BLaER1 treated with 17β-estradiol and CSF1 and Interleukin-3, amounts not matched to agents 10 nM and 100 nM (cell line): Measurements from ENCODE around the gene LKAAEAR1.

ENCODE experiments used
- H3K27ac ChIP-seq, 11 experiments: shearing (Covaris generic); formaldehyde crosslinking; 2 replicates each; pipeline ENCODE4 v1.8.1; 2022
- H3K27me3 ChIP-seq, 11 experiments: shearing (Covaris generic); formaldehyde crosslinking; 2 replicates each; pipeline ENCODE4 v1.8.1; 2022
- H3K36me3 ChIP-seq, 11 experiments: shearing (Covaris generic); formaldehyde crosslinking; 2 replicates each; pipeline ENCODE4 v1.8.1; 2022
- H3K4me1 ChIP-seq, 10 experiments: shearing (Covaris generic); formaldehyde crosslinking; 2 replicates each; pipeline ENCODE4 v1.8.1; 2022
- H3K4me2 ChIP-seq, 11 experiments: shearing (Covaris generic); formaldehyde crosslinking; 2 replicates each; pipeline ENCODE4 v1.8.1; 2022
- H3K4me3 ChIP-seq, 10 experiments: shearing (Covaris generic); formaldehyde crosslinking; 2 replicates each; pipeline ENCODE4 v1.8.1; 2022
- H3K9ac ChIP-seq, 11 experiments: shearing (Covaris generic); formaldehyde crosslinking; 2 replicates each; pipeline ENCODE4 v1.8.1; 2022
- H3K9me3 ChIP-seq, 11 experiments: shearing (Covaris generic); formaldehyde crosslinking; replicated peaks in 1 of 11; 2 replicates each; pipeline ENCODE4 v1.8.1; 2022
- H4K20me1 ChIP-seq, 11 experiments: shearing (Covaris generic); formaldehyde crosslinking; 2 replicates each; pipeline ENCODE4 v1.8.1; 2022
- Cebpa-rat ChIP-seq, 11 experiments: shearing (Covaris generic); IDR thresholded peaks; 2 replicates each; pipeline ENCODE4 v1.8.1; 2022

Gene LKAAEAR1

DNA sequence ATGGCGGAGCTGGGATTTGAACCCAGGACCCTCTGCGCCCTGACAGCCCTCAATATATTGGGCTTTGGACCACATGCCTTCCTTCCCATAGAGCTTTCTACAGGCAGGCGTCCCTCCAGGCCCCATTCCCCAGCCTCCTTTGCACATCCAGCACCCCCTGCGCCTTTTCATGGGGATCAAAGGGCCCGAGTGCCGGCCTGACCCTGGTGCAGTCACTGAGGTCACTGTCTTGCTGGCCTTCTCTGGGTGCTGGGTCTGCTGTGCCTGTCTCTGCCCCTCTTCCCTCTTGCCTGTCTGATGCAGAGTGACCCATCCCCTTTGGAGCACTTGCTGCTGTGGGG lies 2.6 kb downstream of the LKAAEAR1 start:
- Histone ChIP-seq H3K27ac (peak overlapping the region in 1 of 11 experiments; percentile 33; a peak in 1 of 22 replicates), H3K4me1 (peaks cover 38 to 72% (median 61%) of the 10 kb centered on the region in 10 experiments), H3K9ac (peak overlapping the region in 6 of 11 experiments; percentile 2 to 56 (median 41); a peak in 8 of 22 replicates), H3K27me3 (peaks cover 26 to 39% (median 35%) of the 10 kb centered on the region in 11 experiments), H4K20me1 (peaks cover 11 to 43% (median 23%) of the 10 kb centered on the region in 11 experiments; a peak in 19 of 22 replicates), H3K36me3 (peaks cover 0 to 2% (median 0%) of the 10 kb centered on the region in 11 experiments; a peak in 4 of 22 replicates), H3K9me3 (peaks cover under 1 to 11% (median 8%) of the 10 kb centered on the region in 11 experiments), H3K4me2 (peak overlapping the region; percentile 91 to 100 (median 99)), H3K4me3 (peak overlapping the region in 3 of 10 experiments; percentile 23 to 86 (median 42); a peak in 1 of 20 replicates)
- no peak for TF ChIP-seq Cebpa-rat (IDR thresholded peaks at IDR 0.05)

DNA sequence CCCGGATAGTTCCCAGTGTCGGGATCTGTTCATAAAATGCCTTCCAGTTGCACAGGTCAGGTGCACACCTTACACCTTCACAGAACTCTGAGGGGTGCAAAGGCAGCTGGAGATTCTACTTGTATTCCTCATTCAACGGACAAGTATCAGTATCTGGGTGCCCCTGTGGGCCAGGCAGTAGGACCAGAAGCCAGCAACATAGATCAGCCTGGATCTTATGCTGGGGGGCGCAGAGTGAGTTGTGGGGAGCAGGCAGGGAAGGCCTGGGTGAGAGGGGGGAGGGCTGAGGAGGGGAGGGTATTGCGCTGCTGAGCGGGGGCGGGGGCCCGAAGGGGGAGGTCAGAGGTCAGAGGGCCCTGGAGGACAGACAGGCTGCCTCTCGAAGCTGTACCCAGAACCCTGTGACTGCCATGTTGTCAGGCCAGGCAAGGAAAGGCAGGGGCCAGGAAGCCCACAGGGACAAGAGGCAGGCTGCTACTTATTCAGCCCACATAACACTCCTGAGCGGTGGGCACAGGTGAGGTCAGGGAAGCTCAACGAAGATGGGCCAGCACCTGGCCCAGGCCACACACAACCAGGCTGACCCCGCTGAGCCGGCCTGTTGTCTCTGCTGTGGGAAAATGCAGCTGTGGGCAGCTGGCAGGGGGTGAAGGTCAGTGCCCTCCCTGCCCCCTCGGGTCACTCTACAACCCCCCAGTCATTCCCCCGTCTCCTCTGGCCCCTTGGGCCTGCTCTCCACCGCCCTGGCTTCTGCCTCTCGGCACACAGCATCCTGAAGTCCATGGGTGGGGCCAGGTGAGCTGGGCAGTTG lies 3.2 kb downstream of the LKAAEAR1 start:
- Histone ChIP-seq H3K9ac (peak overlapping the region; percentile 82 to 93 (median 90)), H3K4me2 (peak overlapping the region; percentile 91 to 100 (median 99)), H3K27me3 (peaks cover 24 to 33% (median 29%) of the 10 kb centered on the region in 11 experiments), H3K4me1 (peaks cover 43 to 78% (median 66%) of the 10 kb centered on the region in 10 experiments), H3K4me3 (peak overlapping the region; percentile 75 to 98 (median 88)), H3K27ac (peak overlapping the region in 3 of 11 experiments; percentile 56 to 94 (median 93); a peak in 5 of 22 replicates), H3K9me3 (peaks cover 0 to 5% (median 2%) of the 10 kb centered on the region in 11 experiments; a peak in 12 of 22 replicates), H3K36me3 (peaks cover 0 to 8% (median 5%) of the 10 kb centered on the region in 11 experiments; a peak in 15 of 22 replicates), H4K20me1 (peaks cover 12 to 48% (median 29%) of the 10 kb centered on the region in 11 experiments; a peak in 19 of 22 replicates)
- TF ChIP-seq Cebpa-rat (IDR thresholded peaks at IDR 0.05) = no peak

DNA sequence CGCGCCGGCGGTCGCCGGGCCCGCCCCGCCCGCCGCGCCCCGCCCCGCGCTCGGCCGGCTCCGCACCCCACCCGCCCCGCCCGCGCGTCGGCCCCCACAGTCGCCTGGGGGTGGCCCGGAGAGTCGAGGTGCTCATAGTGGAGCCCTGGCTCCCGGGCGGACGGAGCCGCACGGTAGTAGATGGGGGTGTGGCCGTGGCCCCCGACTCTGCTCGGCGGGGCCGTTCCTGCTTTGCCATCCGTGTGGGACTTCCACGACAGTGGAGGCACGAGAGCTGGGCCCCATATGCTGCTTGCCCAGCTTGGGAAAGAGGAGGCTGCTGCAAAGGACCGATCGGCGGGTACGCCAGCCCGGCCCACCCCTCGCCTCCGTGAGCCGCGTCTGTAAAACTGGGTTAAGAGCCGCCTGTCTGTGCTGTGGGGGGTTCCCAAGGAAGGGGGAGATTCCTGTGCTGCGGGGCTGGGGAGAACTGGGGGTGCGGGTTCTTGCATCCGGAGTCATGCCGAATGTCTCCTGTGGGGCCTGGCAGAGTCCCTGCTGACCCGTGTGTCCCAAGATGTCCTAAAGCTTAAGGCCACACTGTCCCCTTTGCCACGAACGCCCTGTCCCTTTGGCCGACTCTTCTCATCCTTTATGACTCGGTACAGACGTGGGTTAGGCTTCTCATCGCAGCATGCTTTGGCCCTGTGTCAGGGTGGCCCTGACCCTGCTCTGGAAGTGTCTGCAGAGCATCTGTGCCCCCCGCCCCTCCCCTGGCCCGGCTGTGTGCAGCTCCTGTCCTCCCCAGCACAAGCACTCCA lies 4.0 kb downstream of the LKAAEAR1 start, which contains the start of gene OPRL1:
TSS of gene OPRL1 (plus strand) at position 70 of the 800 bp plus-strand sequence. CDS start 12,639 bp downstream, outside the sequence.
- no peak for TF ChIP-seq Cebpa-rat (IDR thresholded peaks at IDR 0.05)
- Histone ChIP-seq H3K4me1 (peaks cover 52 to 86% (median 74%) of the 10 kb centered on the region in 10 experiments), H3K36me3 (peaks cover 0 to 16% (median 12%) of the 10 kb centered on the region in 11 experiments; a peak in 17 of 22 replicates), H3K9ac (peak within 1 kb of the TSS; percentile 86 to 93 (median 91)), H3K4me3 (peak within 1 kb of the TSS; percentile 75 to 98 (median 88)), H3K9me3 (no peaks in the 10 kb centered on the region), H3K27me3 (peaks cover 16 to 25% (median 21%) of the 10 kb centered on the region in 11 experiments), H3K4me2 (peak within 1 kb of the TSS; percentile 97 to 100 (median 100)), H3K27ac (peak within 1 kb of the TSS; percentile 85 to 95 (median 92)), H4K20me1 (peaks cover 16 to 56% (median 37%) of the 10 kb centered on the region in 11 experiments; a peak in 20 of 22 replicates)

DNA sequence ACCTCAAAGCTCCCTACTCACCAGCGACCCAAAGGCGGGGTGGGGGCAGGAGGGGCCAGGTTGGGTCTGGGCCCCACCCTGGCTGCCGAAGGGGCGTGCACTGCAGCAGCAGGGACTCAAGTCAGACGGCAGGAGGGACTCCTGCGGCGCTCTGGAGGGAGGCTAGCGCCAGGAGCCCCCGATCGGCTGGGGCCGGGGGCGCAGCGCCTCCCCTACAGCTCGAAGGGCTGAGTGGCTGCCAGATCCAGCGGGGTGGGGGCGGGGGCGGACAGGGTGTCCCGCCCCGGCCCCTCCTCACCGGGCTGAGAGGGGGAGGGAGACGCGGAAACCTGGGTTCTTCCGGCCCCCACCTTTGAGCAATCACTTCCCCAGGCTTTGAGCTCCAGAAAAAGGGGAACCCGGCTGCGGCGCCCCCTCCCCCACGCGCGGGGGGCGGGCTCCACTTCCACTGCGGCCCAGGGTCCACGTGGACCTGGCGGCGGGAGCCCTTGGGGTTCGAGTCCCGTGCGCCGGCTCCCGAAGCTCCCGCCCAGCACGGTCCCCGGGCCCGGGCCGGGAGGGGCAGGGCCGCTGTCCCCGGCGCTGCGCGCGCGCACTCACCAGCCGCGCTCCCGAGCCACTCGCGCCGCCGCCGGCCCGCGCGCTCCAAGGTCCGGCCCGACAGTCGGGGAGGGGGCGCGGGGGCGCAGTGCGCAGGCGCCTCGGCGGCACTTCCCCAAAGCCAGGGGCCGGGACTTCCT lies 4.8 kb downstream of the LKAAEAR1 start, which contains the start of gene RGS19:
TSS of gene RGS19 (minus strand) at position 246 of the 740 bp plus-strand sequence. CDS start 2,632 bp downstream, outside the sequence.
- Histone ChIP-seq H3K4me1 (peaks cover 56 to 91% (median 79%) of the 10 kb centered on the region in 10 experiments), H3K36me3 (peaks cover 1 to 24% (median 19%) of the 10 kb centered on the region in 11 experiments; a peak in 20 of 22 replicates), H3K4me2 (peak within 1 kb of the TSS; percentile 97 to 100 (median 100)), H3K27me3 (peaks cover 9 to 17% (median 14%) of the 10 kb centered on the region in 11 experiments), H3K9ac (peak within 1 kb of the TSS; percentile 86 to 93 (median 91)), H3K27ac (peak within 1 kb of the TSS; percentile 85 to 95 (median 92)), H3K4me3 (peak within 1 kb of the TSS; percentile 75 to 98 (median 88)), H3K9me3 (no peaks in the 10 kb centered on the region), H4K20me1 (peaks cover 16 to 57% (median 39%) of the 10 kb centered on the region in 11 experiments; a peak in 21 of 22 replicates)
- TF ChIP-seq Cebpa-rat (IDR thresholded peaks at IDR 0.05) = 0 out of 22 replicates have a peak, but pooled peaks of 1 of the 11 experiments have one; percentile 17

DNA sequence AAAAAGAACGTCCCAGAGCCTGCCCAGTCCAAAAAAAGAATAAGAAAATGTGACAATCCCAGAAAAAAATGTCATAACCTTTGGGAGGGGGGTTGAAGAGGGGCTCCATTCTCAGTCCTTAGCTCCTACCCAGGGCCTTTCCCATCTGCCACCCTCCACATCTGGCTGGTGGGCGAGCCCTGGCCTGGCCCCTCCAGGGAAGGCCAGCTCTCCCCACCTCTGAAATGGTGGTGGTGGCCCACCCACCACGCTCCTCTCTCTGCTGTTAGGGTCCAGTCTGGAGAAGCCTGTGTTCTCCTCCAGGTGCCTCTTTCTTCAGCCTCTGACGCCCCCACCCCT lies 5.3 kb downstream of the LKAAEAR1 start:
- Histone ChIP-seq H3K4me3 (peak overlapping the region; percentile 75 to 98 (median 88)), H3K27me3 (peaks cover 3 to 12% (median 8%) of the 10 kb centered on the region in 11 experiments), H3K27ac (peak overlapping the region; percentile 85 to 95 (median 92)), H3K36me3 (peaks cover 7 to 29% (median 24%) of the 10 kb centered on the region in 11 experiments), H3K9me3 (no peaks in the 10 kb centered on the region), H3K9ac (peak overlapping the region; percentile 86 to 93 (median 91)), H4K20me1 (peaks cover 18 to 57% (median 42%) of the 10 kb centered on the region in 11 experiments), H3K4me1 (peaks cover 56 to 91% (median 79%) of the 10 kb centered on the region in 10 experiments), H3K4me2 (peak overlapping the region; percentile 93 to 100 (median 99))
- no peak for TF ChIP-seq Cebpa-rat (IDR thresholded peaks at IDR 0.05)

DNA sequence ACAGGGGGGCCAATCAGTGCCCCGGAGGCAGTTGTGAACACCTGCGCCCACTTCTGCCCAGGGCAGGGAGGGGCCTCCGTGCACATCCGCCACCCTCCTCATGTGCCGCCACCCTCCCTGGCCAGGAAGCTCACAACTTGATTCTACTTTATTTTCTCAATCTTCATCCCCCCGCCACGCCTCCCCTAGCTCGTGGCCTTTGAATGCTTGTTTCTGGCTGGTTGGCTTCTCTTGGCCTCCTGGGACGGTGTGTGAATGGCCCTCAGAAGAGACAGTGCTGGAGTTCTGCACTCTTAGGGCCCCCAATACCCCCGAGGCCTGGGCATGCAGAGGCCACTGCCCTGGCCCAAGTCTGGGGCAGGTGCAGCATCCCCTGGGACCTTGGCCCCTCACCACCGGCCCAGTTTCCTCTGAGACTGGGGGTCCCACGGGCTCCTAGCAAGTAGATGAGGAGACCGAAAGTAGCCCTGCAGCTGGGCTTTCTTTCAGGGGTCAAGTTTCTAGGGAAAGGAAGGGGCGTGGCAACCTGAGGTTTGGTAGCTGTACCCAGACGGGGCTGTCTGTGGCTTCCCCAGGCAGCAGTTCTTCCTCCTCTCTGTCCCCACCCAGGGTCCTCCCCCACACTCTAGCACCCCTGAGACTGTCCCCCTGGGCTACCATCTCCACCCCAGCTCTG lies 6.2 kb downstream of the LKAAEAR1 start:
- Histone ChIP-seq H3K27ac (peak overlapping the region; percentile 85 to 95 (median 92); a peak in 21 of 22 replicates), H3K4me2 (peak overlapping the region; percentile 93 to 100 (median 99)), H3K27me3 (peaks cover 0 to 3% (median under 1%) of the 10 kb centered on the region in 11 experiments; a peak in 5 of 22 replicates), H3K9me3 (no peaks in the 10 kb centered on the region), H3K4me1 (peaks cover 61 to 93% (median 81%) of the 10 kb centered on the region in 10 experiments), H3K4me3 (peak overlapping the region; percentile 75 to 98 (median 88)), H3K36me3 (peaks cover 14 to 38% (median 33%) of the 10 kb centered on the region in 11 experiments), H3K9ac (peak overlapping the region; percentile 86 to 93 (median 91)), H4K20me1 (peaks cover 27 to 61% (median 51%) of the 10 kb centered on the region in 11 experiments; a peak in 21 of 22 replicates)
- no peak for TF ChIP-seq Cebpa-rat (IDR thresholded peaks at IDR 0.05)

DNA sequence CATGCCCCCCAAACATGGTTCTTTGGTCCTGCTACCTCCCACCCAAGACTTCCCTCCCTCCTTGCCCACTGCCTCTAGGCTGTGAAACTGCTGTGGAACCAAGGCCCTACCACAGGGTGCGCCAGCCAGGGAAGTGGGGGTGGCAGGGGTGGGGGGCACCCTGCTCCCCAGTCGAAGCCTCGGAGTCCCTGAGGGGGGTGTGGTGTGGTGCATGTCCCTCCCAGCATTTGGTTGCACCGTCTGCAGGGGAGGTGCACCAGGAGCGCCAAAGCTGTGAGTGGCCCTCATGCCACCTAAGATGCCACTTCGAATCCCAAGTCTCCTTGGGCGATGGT lies 6.7 kb downstream of the LKAAEAR1 start:
- H3K9me3 ChIP-seq = no peaks in the 10 kb centered on the region
- peak overlapping the region; percentile 78 to 95 (median 92) for H3K27ac ChIP-seq
- H3K4me3 ChIP-seq = peak overlapping the region; percentile 75 to 98 (median 88)
- H3K9ac ChIP-seq = peak overlapping the region; percentile 86 to 93 (median 91)
- no peak for TF ChIP-seq Cebpa-rat (IDR thresholded peaks at IDR 0.05)
- H3K27me3 ChIP-seq = no peaks in the 10 kb centered on the region
- peaks cover 61 to 93% (median 81%) of the 10 kb centered on the region in 10 experiments for H3K4me1 ChIP-seq
- peaks cover 14 to 43% (median 38%) of the 10 kb centered on the region in 11 experiments for H3K36me3 ChIP-seq
- peak overlapping the region; percentile 93 to 100 (median 99) for H3K4me2 ChIP-seq
- peaks cover 32 to 66% (median 56%) of the 10 kb centered on the region in 11 experiments; a peak in 21 of 22 replicates for H4K20me1 ChIP-seq
